Astrocyte of the spinal cord (primary cell): ENCODE measurements around the gene MARCKS.

Source experiments
- DNase-seq: peaks from one replicate; pipeline ENCODE4 v3.0.0; 2011; ENCODE audit warnings: low read depth, low spot score
- H3K4me3 ChIP-seq: 2 replicates; pipeline ENCODE4 v1.5.1; 2011; ENCODE audit warnings: low read depth, mild to moderate bottlenecking, low read length, moderate library complexity
- CTCF ChIP-seq: IDR thresholded peaks from 2 replicates; pipeline ENCODE4 v1.5.1; 2012; ENCODE audit warnings: low read depth, mild to moderate bottlenecking, low read length, inconsistent platforms
- in situ Hi-C: cut with HindIII; loops from 2 replicates; pipeline ENCODE4 v1.10.0; 2017; ENCODE audit warnings: low sequenced_read_pairs

The MARCKS gene

GRCh38 chr6:113847447-113847846, 9.7 kb upstream of the MARCKS start:
- no peak overlapping the region for H3K4me3 ChIP-seq
- in situ Hi-C loops = no loop called here
- DNase-seq = no peak
- TF ChIP-seq CTCF = no peak

- no peak for TF ChIP-seq CTCF
- in situ Hi-C loops = no loop called here
- no peak for DNase-seq
- H3K4me3 ChIP-seq = no peak overlapping the region
Measured at GRCh38 chr6:113848280-113848679, 8.9 kb upstream of the MARCKS start.

DNA sequence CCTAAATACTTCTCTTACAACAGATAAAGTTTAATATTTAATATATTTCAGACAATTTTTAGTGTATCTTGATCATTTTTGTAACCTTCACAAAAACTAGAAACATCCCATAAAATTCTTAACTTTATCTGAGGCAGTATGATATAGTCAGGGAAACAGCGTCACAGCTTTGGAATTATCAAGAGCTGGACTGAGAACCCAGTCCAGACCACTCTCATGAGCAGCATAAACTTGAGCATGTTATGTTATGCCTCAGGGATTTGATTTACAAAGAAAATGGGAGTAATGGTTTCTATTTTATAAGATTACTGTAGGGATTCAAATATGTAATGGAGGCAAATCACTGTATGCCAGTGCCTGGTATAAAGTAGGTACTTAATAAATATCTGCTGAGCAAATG, 8.3 kb upstream of the MARCKS start:
- in situ Hi-C loops = no loop called here
- no peak for DNase-seq
- TF ChIP-seq CTCF = no peak
- H3K4me3 ChIP-seq = no peak overlapping the region

- H3K4me3 ChIP-seq = no peak overlapping the region
- in situ Hi-C loops = no loop called here
- TF ChIP-seq CTCF = no peak
- DNase-seq = no peak
Measured at GRCh38 chr6:113853252-113853651, 3.9 kb upstream of the MARCKS start.

DNA sequence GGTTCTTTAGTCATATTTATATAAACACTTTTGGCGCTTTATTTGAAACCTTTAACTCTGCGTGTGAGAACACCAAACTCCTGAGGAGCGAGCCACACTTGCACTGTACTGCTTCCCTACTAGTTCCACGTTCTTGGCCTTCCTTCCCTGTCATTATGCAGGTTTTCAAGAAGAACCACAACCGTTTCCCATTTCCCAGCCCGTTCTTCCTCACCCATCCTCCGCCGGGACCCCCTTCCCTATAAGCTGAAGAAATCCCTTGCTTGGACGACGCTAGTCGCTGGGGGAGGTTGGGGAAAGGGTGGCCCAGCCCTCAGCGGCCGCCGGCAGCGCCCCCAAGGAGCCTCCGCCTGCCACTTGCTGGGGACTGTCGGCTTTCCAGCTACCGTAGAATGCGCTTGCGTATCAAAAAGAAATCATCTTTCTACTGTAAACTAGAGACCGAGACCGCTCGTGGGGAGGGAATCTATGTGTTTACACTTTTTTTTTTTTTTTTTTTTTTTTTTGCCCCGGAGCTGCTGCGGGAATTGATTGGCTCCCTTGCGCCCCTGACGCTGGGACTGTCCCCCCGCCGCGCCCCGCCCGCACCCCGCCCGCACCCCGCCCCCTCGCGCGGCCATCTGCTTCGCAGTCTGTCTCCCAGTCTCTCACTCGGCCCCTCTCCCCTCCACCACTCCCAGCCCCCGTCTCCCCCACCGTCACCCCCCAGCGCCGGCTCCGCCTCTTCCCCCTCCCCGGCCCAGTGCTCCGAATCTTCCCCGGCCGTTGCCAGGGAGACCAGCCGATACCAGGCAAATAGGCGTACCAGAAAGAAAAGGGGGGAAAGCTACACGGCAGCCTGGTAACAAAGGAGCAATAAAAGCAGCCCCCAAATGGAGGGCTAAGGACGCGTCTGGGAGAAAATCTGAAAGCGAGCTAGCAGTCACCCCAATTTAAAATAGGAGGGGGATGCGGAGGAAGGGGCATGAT, 2.3 kb upstream of the MARCKS start:
- in situ Hi-C loops = no loop called here
- peak; percentile 19 for TF ChIP-seq CTCF
- peak overlapping the region; percentile 98 for H3K4me3 ChIP-seq
- peak; percentile 80 for DNase-seq

GRCh38 chr6:113855500-113856374, 1.4 kb upstream of the MARCKS start:
- peak; percentile 74 for DNase-seq
- peak overlapping the region; percentile 98 for H3K4me3 ChIP-seq
- in situ Hi-C loops = no loop called here
- no peak for TF ChIP-seq CTCF
